Measurements from ENCODE around the gene FBXW2.

DNA sequence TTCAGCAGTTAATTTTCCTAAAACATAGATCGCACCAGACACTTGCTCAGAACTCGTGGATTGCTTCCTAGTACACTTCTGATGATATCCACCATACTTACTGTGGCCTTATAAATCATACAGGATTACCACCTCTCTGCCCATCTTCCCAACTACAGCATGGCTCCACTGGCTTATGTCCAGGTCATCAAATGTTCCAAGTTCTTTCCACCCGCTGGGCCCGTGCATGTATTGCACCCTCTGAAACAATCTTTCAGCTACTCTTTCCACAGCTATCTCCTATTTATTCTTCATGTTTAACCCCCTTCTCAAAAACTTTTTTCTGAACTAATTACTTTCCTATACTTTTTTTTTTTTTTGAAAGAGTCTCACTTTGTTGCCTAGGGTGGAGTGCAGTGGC, 18.5 kb downstream of the FBXW2 start:
- TF ChIP-seq, protein P1, sequence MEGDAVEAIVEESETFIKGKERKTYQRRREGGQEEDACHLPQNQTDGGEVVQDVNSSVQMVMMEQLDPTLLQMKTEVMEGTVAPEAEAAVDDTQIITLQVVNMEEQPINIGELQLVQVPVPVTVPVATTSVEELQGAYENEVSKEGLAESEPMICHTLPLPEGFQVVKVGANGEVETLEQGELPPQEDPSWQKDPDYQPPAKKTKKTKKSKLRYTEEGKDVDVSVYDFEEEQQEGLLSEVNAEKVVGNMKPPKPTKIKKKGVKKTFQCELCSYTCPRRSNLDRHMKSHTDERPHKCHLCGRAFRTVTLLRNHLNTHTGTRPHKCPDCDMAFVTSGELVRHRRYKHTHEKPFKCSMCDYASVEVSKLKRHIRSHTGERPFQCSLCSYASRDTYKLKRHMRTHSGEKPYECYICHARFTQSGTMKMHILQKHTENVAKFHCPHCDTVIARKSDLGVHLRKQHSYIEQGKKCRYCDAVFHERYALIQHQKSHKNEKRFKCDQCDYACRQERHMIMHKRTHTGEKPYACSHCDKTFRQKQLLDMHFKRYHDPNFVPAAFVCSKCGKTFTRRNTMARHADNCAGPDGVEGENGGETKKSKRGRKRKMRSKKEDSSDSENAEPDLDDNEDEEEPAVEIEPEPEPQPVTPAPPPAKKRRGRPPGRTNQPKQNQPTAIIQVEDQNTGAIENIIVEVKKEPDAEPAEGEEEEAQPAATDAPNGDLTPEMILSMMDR (IDR thresholded peaks at IDR 0.05) = no peak
- TF ChIP-seq POLR2A (IDR thresholded peaks at IDR 0.05) = no peak
